Thyroid gland (tissue), 4 donors: Measurements from ENCODE around the gene BRMS1.

ENCODE experiments used
- CTCF ChIP-seq, 6 experiments: fragments of 200-600 bp in 3 of 6; fragments of 450-650 bp in 3 of 6; sonication (generic) in 3 of 6; IDR thresholded peaks; one replicate each; pipeline ENCODE4 v1.5.1; 2016 to 2019; ENCODE audit warnings: antibody characterized with exemption in 6 of 6, mild to moderate bottlenecking in 2 of 6, inconsistent platforms in 1 of 6, moderate library complexity in 1 of 6
- POLR2A ChIP-seq, 2 donors: fragments of 450-650 bp; IDR thresholded peaks; one replicate each; pipeline ENCODE4 v1.6.1; 2017; ENCODE audit warnings: antibody characterized with exemption in 2 of 2, mild to moderate bottlenecking in 2 of 2, moderate library complexity in 1 of 2

- TF ChIP-seq CTCF (IDR thresholded peaks at IDR 0.05) (no peak), POLR2A (IDR thresholded peaks at IDR 0.05) (no peak)
Observed at GRCh38 chr11:66359662-66360087, 14.8 kb upstream of the BRMS1 start.
